ENCODE results near the gene SLC48A1. TPM values are rescaled to one million over a fixed set of nuclear protein-coding genes. Genes with fewer than 3 reads are reported as not detected.

The SLC48A1 gene
- total RNA-seq, 1 donor from 2014 or later, result 13.0 TPM

- H3K27ac Mint-ChIP-seq (ENCODE audit: unreplicated experiment), result peak overlapping the region; percentile 4
- no peaks in the 10 kb centered on the region for H3K9me3 Mint-ChIP-seq
- peaks cover 11% of the 10 kb centered on the region for H3K4me1 Mint-ChIP-seq
- H3K27me3 Mint-ChIP-seq (ENCODE audit: low read depth), result peaks cover 15% of the 10 kb centered on the region
- H3K4me3 Mint-ChIP-seq, result no peak overlapping the region
- H3K36me3 Mint-ChIP-seq (ENCODE audit: low read depth), result no peaks in the 10 kb centered on the region
- no peak for DNase-seq (ENCODE audit: low read depth, low spot score)
- TF ChIP-seq, protein P1, sequence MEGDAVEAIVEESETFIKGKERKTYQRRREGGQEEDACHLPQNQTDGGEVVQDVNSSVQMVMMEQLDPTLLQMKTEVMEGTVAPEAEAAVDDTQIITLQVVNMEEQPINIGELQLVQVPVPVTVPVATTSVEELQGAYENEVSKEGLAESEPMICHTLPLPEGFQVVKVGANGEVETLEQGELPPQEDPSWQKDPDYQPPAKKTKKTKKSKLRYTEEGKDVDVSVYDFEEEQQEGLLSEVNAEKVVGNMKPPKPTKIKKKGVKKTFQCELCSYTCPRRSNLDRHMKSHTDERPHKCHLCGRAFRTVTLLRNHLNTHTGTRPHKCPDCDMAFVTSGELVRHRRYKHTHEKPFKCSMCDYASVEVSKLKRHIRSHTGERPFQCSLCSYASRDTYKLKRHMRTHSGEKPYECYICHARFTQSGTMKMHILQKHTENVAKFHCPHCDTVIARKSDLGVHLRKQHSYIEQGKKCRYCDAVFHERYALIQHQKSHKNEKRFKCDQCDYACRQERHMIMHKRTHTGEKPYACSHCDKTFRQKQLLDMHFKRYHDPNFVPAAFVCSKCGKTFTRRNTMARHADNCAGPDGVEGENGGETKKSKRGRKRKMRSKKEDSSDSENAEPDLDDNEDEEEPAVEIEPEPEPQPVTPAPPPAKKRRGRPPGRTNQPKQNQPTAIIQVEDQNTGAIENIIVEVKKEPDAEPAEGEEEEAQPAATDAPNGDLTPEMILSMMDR (conservative IDR thresholded peaks at IDR 0.05), result no peak
These were observed 28.1 kb upstream of the SLC48A1 start for GRCh38 chr12:47744778-47745436.

GRCh38 chr12:47745485-47746041 lies 27.5 kb upstream of the SLC48A1 start:
- no peaks in the 10 kb centered on the region for H3K36me3 Mint-ChIP-seq (ENCODE audit: low read depth)
- no peak overlapping the region for H3K4me3 Mint-ChIP-seq
- peaks cover 11% of the 10 kb centered on the region for H3K4me1 Mint-ChIP-seq
- no peak for DNase-seq (ENCODE audit: low read depth, low spot score)
- H3K27me3 Mint-ChIP-seq (ENCODE audit: low read depth), result peaks cover 16% of the 10 kb centered on the region
- H3K9me3 Mint-ChIP-seq, result no peaks in the 10 kb centered on the region
- TF ChIP-seq, protein P1 (conservative IDR thresholded peaks at IDR 0.05), result no peak
- no peak overlapping the region for H3K27ac Mint-ChIP-seq (ENCODE audit: unreplicated experiment)

- no peak for DNase-seq (ENCODE audit: low read depth, low spot score)
- Mint-ChIP-seq H3K4me1 (peaks cover 11% of the 10 kb centered on the region), H3K9me3 (no peaks in the 10 kb centered on the region), H3K27ac (ENCODE audit: unreplicated experiment) (no peak overlapping the region), H3K27me3 (ENCODE audit: low read depth) (peaks cover 16% of the 10 kb centered on the region), H3K36me3 (ENCODE audit: low read depth) (no peaks in the 10 kb centered on the region), H3K4me3 (no peak overlapping the region)
- TF ChIP-seq, protein P1 (conservative IDR thresholded peaks at IDR 0.05), result no peak
These were observed 27.0 kb upstream of the SLC48A1 start for GRCh38 chr12:47746073-47746472.

- Mint-ChIP-seq H3K27ac (ENCODE audit: unreplicated experiment) (no peak overlapping the region), H3K4me3 (no peak overlapping the region), H3K27me3 (ENCODE audit: low read depth) (peaks cover 16% of the 10 kb centered on the region), H3K9me3 (no peaks in the 10 kb centered on the region), H3K4me1 (peaks cover 11% of the 10 kb centered on the region), H3K36me3 (ENCODE audit: low read depth) (no peaks in the 10 kb centered on the region)
- TF ChIP-seq, protein P1 (conservative IDR thresholded peaks at IDR 0.05), result no peak
- DNase-seq (ENCODE audit: low read depth, low spot score), result no peak
These were observed 26.5 kb upstream of the SLC48A1 start for GRCh38 chr12:47746523-47746922.

DNA sequence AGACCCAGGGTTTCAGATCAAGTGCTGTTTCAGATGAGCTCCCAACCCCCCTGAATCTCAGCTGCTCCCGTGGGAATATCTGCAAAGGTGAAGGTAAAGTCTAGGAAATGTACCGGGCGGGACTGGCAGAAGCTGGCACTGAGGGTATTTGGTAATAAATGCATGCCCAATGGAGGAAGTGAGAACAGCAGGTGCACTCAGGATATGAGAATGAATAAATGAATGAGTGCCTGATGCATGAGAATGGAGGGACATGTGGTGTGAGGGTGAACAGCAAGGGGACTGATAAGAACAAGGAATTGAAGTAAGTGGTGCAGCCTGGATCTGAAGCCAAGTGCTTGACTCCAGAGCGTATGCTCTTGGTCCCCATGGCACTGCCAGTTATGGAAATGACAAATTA lies 25.9 kb upstream of the SLC48A1 start:
- H3K36me3 Mint-ChIP-seq (ENCODE audit: low read depth), result no peaks in the 10 kb centered on the region
- peaks cover 16% of the 10 kb centered on the region for H3K27me3 Mint-ChIP-seq (ENCODE audit: low read depth)
- H3K27ac Mint-ChIP-seq (ENCODE audit: unreplicated experiment), result no peak overlapping the region
- no peak overlapping the region for H3K4me3 Mint-ChIP-seq
- H3K4me1 Mint-ChIP-seq, result peaks cover 11% of the 10 kb centered on the region
- H3K9me3 Mint-ChIP-seq, result no peaks in the 10 kb centered on the region
- TF ChIP-seq, protein P1 (conservative IDR thresholded peaks at IDR 0.05), result no peak
- DNase-seq (ENCODE audit: low read depth, low spot score), result no peak
